K562 (cell line): ENCODE data around the gene SLFN5. TPM values are rescaled to one million over a fixed set of nuclear protein-coding genes. Genes with fewer than 3 reads are reported as not detected.

Experiments
- BCOR ChIP-seq: fragments of 450-650 bp; IDR thresholded peaks from 2 replicates; pipeline ENCODE4 v1.6.1; 2016
- CREM ChIP-seq: IDR thresholded peaks from 2 replicates; pipeline ENCODE4 v1.6.1; 2014; ENCODE audit warnings: antibody characterized with exemption, low read depth
- E2F6 ChIP-seq, 2 experiments: IDR thresholded peaks; 2 replicates each; pipeline ENCODE4 v1.6.1; 2011; ENCODE audit warnings: borderline replicate concordance in 1 of 2, control low read depth in 1 of 2, low read depth in 1 of 2, low read length in 1 of 2, mild to moderate bottlenecking in 1 of 2, mixed read lengths in 1 of 2, moderate library complexity in 1 of 2; ENCODE audit not compliant: insufficient read depth in 1 of 2, insufficient read length in 1 of 2, poor library complexity in 1 of 2, severe bottlenecking in 1 of 2; ENCODE audit errors: extremely low read depth in 1 of 2
- HMG20A ChIP-seq: fragments of 450-650 bp; formaldehyde crosslinking; conservative IDR thresholded peaks from 2 replicates; pipeline ENCODE4 v1.4.0; 2020; ENCODE audit warnings: mild to moderate bottlenecking, mixed read lengths
- HNRNPLL ChIP-seq: fragments of 200-400 bp; formaldehyde crosslinking; IDR thresholded peaks from 2 replicates; pipeline ENCODE4 v1.6.1; 2017; ENCODE audit warnings: low read length, low read depth, mild to moderate bottlenecking; ENCODE audit not compliant: poor library complexity, severe bottlenecking
- HOXB6 ChIP-seq: fragments of 250-450 bp; sonication (Bioruptor Pico); IDR thresholded peaks from 2 replicates; pipeline ENCODE4 v1.5.1; 2022; ENCODE audit warnings: mild to moderate bottlenecking, borderline replicate concordance
- KAT7 ChIP-seq: sonication (generic); formaldehyde crosslinking; IDR thresholded peaks from 2 replicates; pipeline ENCODE4 v1.8.0; 2022; ENCODE audit warnings: missing genetic modification reagents, mild to moderate bottlenecking, borderline replicate concordance
- MAFF ChIP-seq: IDR thresholded peaks from 2 replicates; pipeline ENCODE4 v1.6.1; 2012; ENCODE audit warnings: low read length, improper control_type of control experiment
- MAFG ChIP-seq: fragments of 450-650 bp; conservative IDR thresholded peaks from 2 replicates; pipeline ENCODE4 v1.6.1; 2016; ENCODE audit warnings: missing genetic modification characterization, missing compliant biosample characterization
- NELFE ChIP-seq: IDR thresholded peaks from 2 replicates; pipeline ENCODE4 v1.6.1; 2011; ENCODE audit warnings: mild to moderate bottlenecking; ENCODE audit not compliant: insufficient read depth, insufficient read length
- NR1H2 ChIP-seq: sonication (generic); formaldehyde crosslinking; IDR thresholded peaks from 2 replicates; pipeline ENCODE4 v1.4.0; 2020; ENCODE audit warnings: mild to moderate bottlenecking, missing genetic modification reagents
- PRDM10 ChIP-seq: fragments of 450-650 bp; IDR thresholded peaks from 2 replicates; pipeline ENCODE4 v1.6.1; 2018; ENCODE audit not compliant: partially characterized antibody
- RFX5 ChIP-seq: IDR thresholded peaks from 2 replicates; pipeline ENCODE4 v1.6.1; 2011; ENCODE audit warnings: low read depth, mild to moderate bottlenecking, improper control_type of control experiment, low read length
- SUPT5H ChIP-seq: fragments of 450-650 bp; IDR thresholded peaks from 2 replicates; pipeline ENCODE4 v1.6.1; 2016
- TFAP4 ChIP-seq: sonication (generic); formaldehyde crosslinking; IDR thresholded peaks from 2 replicates; pipeline ENCODE4 v1.8.0; 2022; ENCODE audit warnings: missing genetic modification reagents, mild to moderate bottlenecking, moderate library complexity, borderline replicate concordance
- VEZF1 ChIP-seq: fragments of 200-800 bp; sonication (Bioruptor generic); IDR thresholded peaks from 2 replicates; pipeline ENCODE4 v1.6.1; 2017; ENCODE audit warnings: missing genetic modification characterization, missing compliant biosample characterization
- ZC3H8 ChIP-seq: fragments of 450-650 bp; IDR thresholded peaks from 2 replicates; pipeline ENCODE4 v1.6.1; 2017
- ZNF146 ChIP-seq: IDR thresholded peaks from one replicate; pipeline ENCODE4 v1.6.1; 2018; ENCODE audit warnings: missing compliant biosample characterization; ENCODE audit not compliant: unreplicated experiment
- ZNF431 ChIP-seq: sonication (generic); formaldehyde crosslinking; IDR thresholded peaks from 2 replicates; pipeline ENCODE4 v1.8.0; 2022; ENCODE audit warnings: mild to moderate bottlenecking, missing genetic modification reagents
- ZNF668 ChIP-seq: fragments of 250-450 bp; sonication (Bioruptor Pico); IDR thresholded peaks from 2 replicates; pipeline ENCODE4 v1.8.0; 2022; ENCODE audit warnings: mild to moderate bottlenecking, inconsistent platforms
- ZNF764 ChIP-seq: fragments of 250-450 bp; sonication (Bioruptor Pico); IDR thresholded peaks from 2 replicates; pipeline ENCODE4 v1.4.0; 2020; ENCODE audit warnings: low read depth, mild to moderate bottlenecking, moderate library complexity
- polyA plus RNA-seq, 8 experiments: library from polyadenylated mRNA; depleted of rRNA in 4 of 8; stranded (reverse) in 5 of 8; unstranded in 3 of 8; fragments of >200 nt; fragmentation: Nextera tagmentation in 2 of 8; fragmentation: Illumina TruSeq in 1 of 8; extraction: Ambion mirVana in 2 of 8; extraction: Trizol in 1 of 8; gene quantifications; 2 replicates each; pipeline versions ENCODE4 v1.2.1 to v1.2.3, GENCODE V29; 2011 to 2014; ENCODE audit warnings: inconsistent platforms in 1 of 8, missing spikeins in 1 of 8
- total RNA-seq, 7 experiments: library from RNA; depleted of rRNA in 6 of 7; stranded (reverse); fragments of >200 nt in 6 of 7; fragmentation: Illumina TruSeq in 2 of 7; extraction: Trizol in 2 of 7; gene quantifications; 2 replicates each; pipeline versions ENCODE4 v1.2.1 to v1.2.3, GENCODE V29; 2011 to 2021; ENCODE audit warnings: low replicate concordance in 1 of 7

Gene SLFN5
- total and polyA plus RNA-seq, 9 of the 15 experiments (the other 6 are each of a cell fraction or from before 2014, with no cell fraction given), result under 0.01 to 0.18 (median 0.04) TPM; not detected in 1

- TF ChIP-seq ZNF431 (CRISPR knock-in tag) (no peak), HMG20A (CRISPR knock-in tag) (no peak), VEZF1 (CRISPR knock-in tag) (peak; percentile 21; the same call in 1 of the 2 replicates), ZNF668 (no peak), BCOR (no peak), TFAP4 (CRISPR knock-in tag) (no peak), ZNF146 (CRISPR knock-in tag) (no peak), MAFF (peak; percentile 62), HNRNPLL (no peak), NR1H2 (CRISPR knock-in tag) (no peak), SUPT5H (no peak), RFX5 (no peak), KAT7 (CRISPR knock-in tag) (no peak), HOXB6 (no peak), ZNF764 (no peak), CREM (no peak), ZC3H8 (no peak), PRDM10 (peak; percentile 26), MAFG (tag) (peak; percentile 63), NELFE (no peak), E2F6 (IDR thresholded peaks at IDR 0.05; ENCODE audit: borderline replicate concordance in 1 of 2, extremely low read depth in 1 of 2, insufficient read depth in 1 of 2, insufficient read length in 1 of 2, low read depth in 1 of 2, low read length in 1 of 2, poor library complexity in 1 of 2, severe bottlenecking in 1 of 2) (no peak)
These were observed 72.4 kb downstream of the SLFN5 start (continued) for GRCh38 chr17:35315283-35315682.
